ENCODE data around the gene PCLAF. TPM values are rescaled to one million over a fixed set of nuclear protein-coding genes. Genes with fewer than 3 reads are reported as not detected.
"Not testable (repeated sequence)": the region's sequence is repeated elsewhere in the genome, so short reads cannot be mapped to it uniquely, and the experiment has no call there.

PCLAF gene
- polyA plus RNA-seq (2013, experiment 1 of 2; ENCODE audit: insufficient read length), result 41.4 TPM
- polyA plus RNA-seq (2013, experiment 2 of 2; ENCODE audit: insufficient read length), result 38.7 TPM

- peak; percentile 96 for DNase-seq
Measured at GRCh38 chr15:64381000-64381751, at the start of gene PCLAF. Gene PCLAF, minus strand, starts transcription at chr15:64381441. Its CDS starts 70 bp downstream, at chr15:64381371.

- peak; percentile 88 for DNase-seq
Measured at GRCh38 chr15:64430000-64430735, 48.9 kb upstream of the PCLAF start.

GRCh38 chr15:64429448-64429847 is 48.2 kb upstream of the PCLAF start:
- DNase-seq, result no peak

GRCh38 chr15:64426845-64427465 is 45.7 kb upstream of the PCLAF start:
- DNase-seq, result peak; percentile 45

GRCh38 chr15:64425221-64425620 is 44.0 kb upstream of the PCLAF start:
- DNase-seq, result no peak

- DNase-seq, result no peak
Measured at GRCh38 chr15:64423970-64424369, 42.7 kb upstream of the PCLAF start.

GRCh38 chr15:64422697-64423096 is 41.5 kb upstream of the PCLAF start:
- no peak for DNase-seq

- no peak for DNase-seq
Measured at GRCh38 chr15:64412216-64412615, 31.0 kb upstream of the PCLAF start.

- no peak for DNase-seq
Measured at GRCh38 chr15:64400583-64400982, 19.3 kb upstream of the PCLAF start.

- DNase-seq, result no peak
Measured at GRCh38 chr15:64398575-64398974, 17.3 kb upstream of the PCLAF start.

GRCh38 chr15:64396789-64397188 is 15.5 kb upstream of the PCLAF start:
- no peak for DNase-seq

- DNase-seq, result not testable (repeated sequence)
Measured at GRCh38 chr15:64392471-64392870, 11.2 kb upstream of the PCLAF start.

GRCh38 chr15:64389036-64389435 is 7.8 kb upstream of the PCLAF start:
- DNase-seq, result no peak

GRCh38 chr15:64387562-64388168 is 6.4 kb upstream of the PCLAF start, which contains the start of gene TRIP4:
Gene TRIP4, plus strand, starts transcription at chr15:64387836. Its CDS starts 28 bp downstream, at chr15:64387864.
- peak; percentile 98 for DNase-seq

- no peak for DNase-seq
Measured at GRCh38 chr15:64386291-64386690, 5.0 kb upstream of the PCLAF start.

- DNase-seq, result no peak
Measured at GRCh38 chr15:64383760-64384159, 2.5 kb upstream of the PCLAF start.

- not testable (repeated sequence) for DNase-seq
Measured at GRCh38 chr15:64380130-64380870, 941 bp downstream of the PCLAF start.

GRCh38 chr15:64379216-64379960 is 1.9 kb downstream of the PCLAF start:
- peak; percentile 12 for DNase-seq

- no peak for DNase-seq
Measured at GRCh38 chr15:64373360-64373759, 7.9 kb downstream of the PCLAF start.

- not testable (repeated sequence) for DNase-seq
Measured at GRCh38 chr15:64371383-64371782, 9.9 kb downstream of the PCLAF start.

GRCh38 chr15:64369078-64369607 is 12.1 kb downstream of the PCLAF start:
- DNase-seq, result no peak
